Small intestine (tissue), 7 donors: Measurements from ENCODE around the gene SYNJ2. TPM values are rescaled to one million over a fixed set of nuclear protein-coding genes. Genes with fewer than 3 reads are reported as not detected.

Source experiments
- DNase-seq, 2 donors: peaks; one replicate each; pipeline versions ENCODE4 v3.0.0 to v3.0.0-alpha.2; 2013
- FAIRE-seq: peaks from 2 replicates; lab custom pipeline; 2012; peaks lifted over from hg19 to GRCh38; lab: Jason Lieb, UNC
- H3K27ac ChIP-seq, 3 donors: one replicate each; pipeline ENCODE4 v1.5.1; 2013; ENCODE audit warnings: low read length in 2 of 3, mild to moderate bottlenecking in 2 of 3, control low read depth in 1 of 3, inconsistent platforms in 1 of 3, low read depth in 1 of 3, moderate library complexity in 1 of 3
- H3K27me3 ChIP-seq, 3 donors: one replicate each; pipeline ENCODE4 v1.6.1; 2013; ENCODE audit warnings: low read length in 3 of 3, inconsistent platforms in 1 of 3; ENCODE audit not compliant: control insufficient read depth in 3 of 3, insufficient read depth in 3 of 3
- H3K36me3 ChIP-seq, 3 donors: one replicate each; pipeline ENCODE4 v1.6.1; 2013; ENCODE audit warnings: low read length in 3 of 3, inconsistent platforms in 1 of 3, low read depth in 1 of 3, mild to moderate bottlenecking in 1 of 3, moderate library complexity in 1 of 3; ENCODE audit not compliant: control insufficient read depth in 3 of 3, insufficient read depth in 2 of 3
- H3K4me1 ChIP-seq, 3 donors: one replicate each; pipeline ENCODE4 v1.6.1; 2013; ENCODE audit warnings: low read length in 2 of 3, inconsistent platforms in 1 of 3, low read depth in 1 of 3, mild to moderate bottlenecking in 1 of 3, moderate library complexity in 1 of 3; ENCODE audit not compliant: control insufficient read depth in 3 of 3, insufficient read depth in 2 of 3
- H3K4me3 ChIP-seq, 3 donors: one replicate each; pipeline ENCODE4 v1.5.1; 2013; ENCODE audit warnings: low read length in 3 of 3, control low read depth in 1 of 3, inconsistent platforms in 1 of 3, low read depth in 1 of 3, mild to moderate bottlenecking in 1 of 3, moderate library complexity in 1 of 3
- H3K9me3 ChIP-seq, 2 donors: one replicate each; pipeline ENCODE4 v1.6.1; 2013; ENCODE audit warnings: low read depth in 1 of 2, low read length in 1 of 2; ENCODE audit not compliant: control insufficient read depth in 2 of 2, insufficient read depth in 1 of 2
- WGBS, 3 donors: extraction: QIAGEN DNeasy Blood & Tissue Kit; methylation state at CpG; one replicate each; pipeline ENCODE4 v1.1.7; 2013; 5-methylcytosine and 5-hydroxymethylcytosine counted together
- polyA plus RNA-seq, 4 donors: library from polyadenylated mRNA; stranded (reverse) in 3 of 4; unstranded in 1 of 4; fragments of 200-250 nt in 3 of 4; fragments of 120-200 nt in 1 of 4; gene quantifications; one replicate each; pipeline versions ENCODE4 v1.2.1 to v1.2.3, GENCODE V29; 2013
- donor health status: healthy with polysubstance abuse.
- donor health status: control.
- donor health status: control.
- donor health status: Bipolar disorder and iron deficiency.
- donor health status: healthy.

Gene SYNJ2
- polyA plus RNA-seq, 4 donors, result 7.0 to 16.3 (median 9.4) TPM

DNA sequence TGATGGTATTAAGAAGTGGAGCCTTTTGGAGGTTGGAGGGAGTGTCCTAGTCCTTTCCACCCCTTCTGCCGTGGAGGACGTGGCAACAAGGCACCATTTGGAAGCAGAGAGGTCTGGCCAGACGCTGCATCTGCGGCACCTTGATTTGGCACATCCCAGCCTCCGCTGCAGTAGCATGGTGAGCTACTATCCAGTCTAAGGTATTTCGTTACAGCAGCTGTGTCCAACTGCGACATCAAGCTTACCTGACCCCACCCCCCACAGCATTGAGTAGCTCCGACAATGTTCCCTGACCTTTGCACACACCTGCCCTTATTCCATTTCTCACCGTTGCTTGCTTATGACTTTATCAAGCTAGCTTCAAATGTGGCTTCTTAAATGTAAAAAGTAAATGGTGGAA lies 29.8 kb upstream of the SYNJ2 start:
- Histone ChIP-seq H3K27me3 (no peaks in the 10 kb centered on the region), H3K4me3 (no peak overlapping the region), H3K4me1 (peaks cover 0 to 38% (median 0%) of the 10 kb centered on the region in 3 donors), H3K27ac (peak overlapping the region; percentile 99), H3K36me3 (peaks cover 0 to 3% (median 0%) of the 10 kb centered on the region in 3 donors), H3K9me3 (no peaks in the 10 kb centered on the region)
- FAIRE-seq (no peak), DNase-seq (peak; percentile 88 to 95)
- WGBS, 3 donors, result 19 to 65% (median 37%) methylated on average over 9 of the region's 9 CpGs

DNA sequence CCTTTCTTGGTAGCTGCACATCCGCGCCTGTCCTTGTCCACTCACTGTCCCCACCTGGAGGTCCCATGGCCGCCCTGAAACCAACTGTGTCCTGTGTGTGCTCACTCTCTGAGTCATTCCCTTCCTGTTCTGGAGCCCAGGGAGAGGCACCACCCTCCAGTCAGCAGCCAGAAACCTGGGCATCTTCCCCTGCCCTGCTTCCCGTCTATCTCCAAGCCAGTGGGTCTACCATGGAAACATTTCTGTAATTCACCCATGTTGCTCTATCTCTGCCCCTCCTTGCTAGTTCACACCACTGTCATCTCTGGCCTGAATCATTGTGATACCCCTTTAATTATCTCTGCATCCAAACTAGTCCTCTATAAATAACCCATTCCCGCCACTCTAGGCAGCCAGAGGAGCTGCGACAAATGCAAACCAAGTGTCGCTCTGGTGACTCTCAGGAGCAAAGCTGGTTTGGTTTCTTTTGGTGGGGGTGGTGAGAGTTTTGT lies 28.8 kb upstream of the SYNJ2 start:
- peak in 1 of 2 donors; percentile 57 for DNase-seq
- 47 to 63% (median 51%) methylated on average over 7 of the region's 7 CpGs for WGBS, 3 donors
- no peak for FAIRE-seq
- H3K9me3 ChIP-seq, result peaks cover 0 to 8% of the 10 kb centered on the region in 2 donors
- peaks cover 0 to 38% (median 0%) of the 10 kb centered on the region in 3 donors for H3K4me1 ChIP-seq
- H3K36me3 ChIP-seq, result no peaks in the 10 kb centered on the region
- peak overlapping the region; percentile 99 for H3K27ac ChIP-seq
- H3K4me3 ChIP-seq, result no peak overlapping the region
- H3K27me3 ChIP-seq, result no peaks in the 10 kb centered on the region

DNA sequence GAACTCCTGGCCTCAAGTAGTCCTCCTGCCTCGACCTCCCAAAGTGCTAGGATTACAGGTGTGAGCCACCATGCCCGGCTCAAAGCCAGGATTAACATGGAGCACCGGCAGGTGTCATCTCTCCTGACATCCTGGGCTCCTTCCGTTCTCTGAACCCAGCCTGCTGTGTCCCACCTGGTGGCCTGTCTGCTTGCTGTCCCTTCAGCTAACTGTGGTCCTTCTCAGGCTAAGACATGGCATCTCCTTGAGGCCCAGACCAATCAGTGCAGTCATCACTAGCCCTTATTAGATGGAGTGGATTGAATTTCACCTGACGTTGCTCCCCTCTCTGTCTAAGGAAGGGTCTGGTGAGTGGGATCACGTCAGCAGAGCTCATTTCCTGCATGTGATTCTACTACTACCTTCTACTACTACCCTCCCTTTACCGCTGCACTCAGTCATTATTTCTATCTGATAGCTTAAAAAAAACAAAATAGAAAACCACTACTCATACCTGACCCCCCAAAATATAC lies 28.0 kb upstream of the SYNJ2 start:
- Histone ChIP-seq H3K27ac (peak overlapping the region; percentile 99), H3K36me3 (no peaks in the 10 kb centered on the region), H3K4me3 (peak overlapping the region in 1 of 3 donors; percentile 17), H3K27me3 (no peaks in the 10 kb centered on the region), H3K4me1 (peaks cover 0 to 38% (median 0%) of the 10 kb centered on the region in 3 donors), H3K9me3 (peaks cover 0 to 14% of the 10 kb centered on the region in 2 donors)
- 16 to 46% (median 29%) methylated on average over 7 of the region's 7 CpGs for WGBS, 3 donors
- DNase-seq, result no peak
- no peak for FAIRE-seq

DNA sequence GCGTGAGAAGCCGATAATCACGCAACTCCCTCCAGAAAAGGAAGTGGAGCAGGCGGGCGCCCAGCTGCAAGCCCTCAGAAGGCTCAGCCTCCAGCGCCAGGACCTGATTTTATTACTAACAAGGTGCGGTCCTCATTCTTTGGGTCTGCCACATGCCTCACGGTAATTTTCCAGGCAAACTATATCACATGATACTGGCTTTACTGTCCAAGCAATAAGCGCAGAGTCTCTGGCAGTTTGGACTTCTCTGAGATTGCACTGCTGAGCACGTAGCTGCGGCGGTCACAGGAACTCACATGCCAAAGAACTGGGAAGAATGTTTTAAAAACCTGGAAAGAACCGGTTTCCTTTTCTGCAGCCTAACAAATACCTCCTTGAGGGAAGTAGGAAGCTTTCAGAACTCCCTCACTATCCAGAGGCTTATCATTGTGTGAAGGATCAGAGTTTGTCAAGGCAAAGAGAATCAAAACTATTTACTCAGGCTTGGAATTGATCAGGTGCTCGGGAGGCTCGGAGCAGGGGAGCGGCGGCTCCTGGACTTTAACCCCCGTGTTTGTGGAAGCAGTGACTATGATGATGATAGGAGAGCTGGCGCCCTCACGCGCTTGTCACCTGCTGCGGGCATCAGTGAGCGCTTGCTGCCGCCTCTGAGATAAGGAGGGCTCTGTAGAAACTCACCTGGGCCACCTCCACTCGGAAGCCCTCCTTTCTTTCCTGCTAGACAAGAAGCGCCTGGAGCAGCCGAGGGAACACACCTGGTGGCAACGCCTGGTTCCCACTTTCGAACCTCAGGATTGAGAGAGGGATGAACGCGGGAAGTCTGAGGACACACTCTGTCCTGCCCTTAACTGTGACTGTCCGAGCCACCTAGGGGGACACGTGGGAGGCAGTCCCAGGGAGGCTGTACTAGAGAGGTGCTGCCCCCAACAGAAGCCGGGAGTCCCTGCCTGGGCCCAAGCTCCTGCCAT lies 27.2 kb upstream of the SYNJ2 start:
- H3K36me3 ChIP-seq, result no peaks in the 10 kb centered on the region
- no peak for FAIRE-seq
- peaks cover 0 to 38% (median 0%) of the 10 kb centered on the region in 3 donors for H3K4me1 ChIP-seq
- H3K27me3 ChIP-seq, result no peaks in the 10 kb centered on the region
- peak overlapping the region in 2 of 3 donors; percentile 18 to 22 for H3K4me3 ChIP-seq
- peak overlapping the region; percentile 99 for H3K27ac ChIP-seq
- peaks cover 0 to 17% of the 10 kb centered on the region in 2 donors for H3K9me3 ChIP-seq
- WGBS, 3 donors, result 8 to 41% (median 27%) methylated on average over 33 to 34 of the region's 34 CpGs
- DNase-seq, result peak; percentile 98

DNA sequence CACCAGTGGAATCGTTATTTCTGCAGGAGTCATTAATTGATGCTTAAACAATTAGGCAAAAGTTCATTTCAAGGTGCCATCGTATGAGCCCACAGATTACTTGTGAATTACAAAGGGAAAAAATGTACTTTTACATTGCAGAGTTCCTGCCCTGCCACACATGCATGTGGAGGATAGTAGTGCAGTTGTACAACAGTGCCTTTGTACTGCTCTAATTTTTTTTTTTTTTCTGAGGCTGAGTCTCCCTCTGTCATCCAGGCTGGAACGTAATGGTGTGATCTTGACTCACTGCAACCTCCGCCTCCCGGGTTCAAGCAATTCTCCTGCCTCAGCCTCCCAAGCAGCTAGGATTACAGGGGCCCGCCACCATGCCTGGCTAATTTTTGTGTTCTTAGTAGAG lies 26.0 kb upstream of the SYNJ2 start:
- DNase-seq, result no peak
- WGBS, 3 donors, result 66 to 79% (median 75%) methylated on average over 6 of the region's 6 CpGs
- H3K27ac ChIP-seq, result peak overlapping the region in 1 of 3 donors; percentile 99
- H3K36me3 ChIP-seq, result no peaks in the 10 kb centered on the region
- peaks cover 0 to 38% (median 0%) of the 10 kb centered on the region in 3 donors for H3K4me1 ChIP-seq
- H3K27me3 ChIP-seq, result no peaks in the 10 kb centered on the region
- H3K9me3 ChIP-seq, result peaks cover 0 to 24% of the 10 kb centered on the region in 2 donors
- no peak for FAIRE-seq
- no peak overlapping the region for H3K4me3 ChIP-seq

DNA sequence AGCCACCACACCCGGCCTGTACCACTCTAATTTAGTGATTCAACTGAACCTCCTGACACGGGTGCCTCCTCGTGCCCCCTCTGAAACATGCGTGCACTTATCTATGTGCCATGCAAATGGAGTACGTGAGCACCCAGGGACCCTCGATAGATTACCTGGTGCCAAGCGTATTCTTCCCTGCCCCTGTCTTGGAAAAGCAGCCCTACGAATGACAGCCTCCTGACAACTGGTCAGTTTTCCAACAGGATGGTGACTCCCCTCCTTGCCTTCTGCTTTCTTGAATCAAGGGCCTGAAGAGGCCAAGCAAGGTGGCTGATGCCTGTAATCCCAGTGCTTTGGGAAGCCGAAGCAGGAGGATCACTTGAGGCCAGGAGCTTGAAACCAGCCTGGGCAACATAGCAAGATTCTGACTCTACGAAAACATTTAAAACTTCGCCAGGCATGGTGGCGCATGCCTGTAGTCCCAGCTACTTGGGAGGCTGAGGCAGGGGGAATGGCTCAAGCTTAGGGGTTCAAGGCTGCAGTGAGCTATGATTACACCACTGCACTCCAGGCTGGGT lies 25.4 kb upstream of the SYNJ2 start:
- FAIRE-seq, result no peak
- peaks cover 0 to 38% (median 0%) of the 10 kb centered on the region in 3 donors for H3K4me1 ChIP-seq
- peaks cover 0 to 24% of the 10 kb centered on the region in 2 donors for H3K9me3 ChIP-seq
- WGBS, 3 donors, result 72 to 92% (median 92%) methylated on average over 12 of the region's 12 CpGs
- no peaks in the 10 kb centered on the region for H3K27me3 ChIP-seq
- DNase-seq, result no peak
- H3K36me3 ChIP-seq, result no peaks in the 10 kb centered on the region
- no peak overlapping the region for H3K27ac ChIP-seq
- H3K4me3 ChIP-seq, result no peak overlapping the region

DNA sequence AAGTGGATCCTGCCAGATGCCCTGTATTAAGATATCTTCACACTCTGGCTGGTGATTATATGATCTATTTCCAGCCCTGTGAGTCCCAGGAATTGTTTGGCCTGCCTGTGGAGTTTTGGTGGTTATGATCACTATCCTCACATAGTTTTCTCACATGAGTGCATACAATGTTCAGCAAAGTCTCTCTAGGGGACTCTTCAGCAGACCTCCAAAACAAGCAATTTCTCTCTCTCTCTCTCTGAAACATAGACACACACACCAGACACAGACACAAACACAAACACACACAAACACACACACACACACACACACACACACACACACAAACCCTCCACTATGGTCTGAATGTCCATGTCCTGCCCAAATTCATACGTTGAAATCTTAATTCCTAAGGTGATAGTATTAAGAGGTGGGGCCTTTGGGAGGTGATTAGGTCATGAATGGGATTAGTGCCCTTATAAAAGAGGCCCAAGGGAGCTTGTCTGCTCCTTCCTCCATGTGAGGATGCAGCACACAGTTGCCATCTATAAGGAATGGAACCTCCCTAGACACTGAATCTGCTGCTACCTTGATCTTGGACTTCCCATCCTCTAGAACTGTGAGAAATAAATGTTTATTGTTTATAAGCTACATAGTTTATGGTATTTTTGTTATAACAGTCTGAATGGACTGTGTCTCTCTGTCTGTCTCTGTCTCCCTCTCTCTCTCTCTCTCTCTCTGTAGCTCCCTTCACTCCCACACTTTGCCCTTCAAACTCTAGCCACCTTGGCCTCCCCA lies 22.0 kb upstream of the SYNJ2 start:
- no peak overlapping the region for H3K27ac ChIP-seq
- no peak overlapping the region for H3K4me3 ChIP-seq
- peaks cover 0 to 15% (median 0%) of the 10 kb centered on the region in 3 donors for H3K4me1 ChIP-seq
- H3K9me3 ChIP-seq, result peaks cover 0 to 24% of the 10 kb centered on the region in 2 donors
- H3K36me3 ChIP-seq, result no peaks in the 10 kb centered on the region
- no peak for DNase-seq
- WGBS, 3 donors, result 81 to 94% (median 94%) methylated on average over 1 of the region's 1 CpG
- H3K27me3 ChIP-seq, result no peaks in the 10 kb centered on the region
- FAIRE-seq, result no peak
